ENCODE data around the gene SLIT3. TPM values are rescaled to one million over a fixed set of nuclear protein-coding genes. Genes with fewer than 3 reads are reported as not detected.

SLIT3 gene
- total RNA-seq, 1 experiment from 2014 or later: 0.10 TPM

- no peaks in the 10 kb centered on the region for H3K9me2 ChIP-seq (ENCODE audit: insufficient read depth)
- H3K79me2 ChIP-seq (ENCODE audit: insufficient read depth, low read length): no peaks in the 10 kb centered on the region
- DNase-seq (ENCODE audit: low read depth, low spot score) (no peak), ATAC-seq (no peak)
- ChIA-PET RAD21 (ENCODE audit: low non-redundant PET in 1 of 2, low total read pairs in 2 of 2, uncharacterized antibody in 2 of 2, unreplicated experiment in 2 of 2) (no interaction called here), CTCF (interaction anchor here (0.6 kb wide), 1 partner anchor 181 kb away, joined by 3 read pairs; no protein-coding TSS in a partner anchor), POLR2A (no interaction called here)
- peaks cover 15% of the 10 kb centered on the region; the same call in 1 of the 2 replicates for H3K27me3 ChIP-seq (ENCODE audit: insufficient read depth, low read length)
- no TSS peak for BruUV-seq (replicated peaks)
- no peak overlapping the region for H3K27ac ChIP-seq (ENCODE audit: low read depth, low read length)
- intact Hi-C loops (cut with micrococcal nuclease): loop anchor here (2.0 to 10.0 kb wide), 3 partner anchors 242 to 1271 kb away; no protein-coding TSS in a partner anchor
- H3K4me2 ChIP-seq (ENCODE audit: low read length): no peak overlapping the region
- no peaks in the 10 kb centered on the region for H3K36me3 ChIP-seq (ENCODE audit: control insufficient read depth in 1 of 2, insufficient read depth in 2 of 2, low read length in 2 of 2)
- H4K20me1 ChIP-seq (ENCODE audit: insufficient read depth): no peaks in the 10 kb centered on the region
- H3K9ac ChIP-seq (ENCODE audit: low read length): no peak overlapping the region
- TF ChIP-seq RAD21 (IDR thresholded peaks at IDR 0.05; ENCODE audit: low read depth) (peak; percentile 41), ZBTB33 (IDR thresholded peaks at IDR 0.05; ENCODE audit: extremely low read depth, insufficient replicate concordance, low read length) (no peak), CTCF (IDR thresholded peaks at IDR 0.05 in 2 of 3, conservative IDR thresholded peaks at IDR 0.05 in 1 of 3; ENCODE audit: borderline replicate concordance in 1 of 3, insufficient read depth in 1 of 3, low read depth in 2 of 3, low read length in 2 of 3) (peak in 2 of 3 experiments; percentile 12 to 13; a peak in 1 of 6 replicates)
- H3K9me3 ChIP-seq (ENCODE audit: control insufficient read depth in 1 of 2, insufficient read depth in 1 of 2, low read depth in 1 of 2, low read length in 2 of 2): no peaks in the 10 kb centered on the region
- no peaks in the 10 kb centered on the region for H3K4me1 ChIP-seq (ENCODE audit: control insufficient read depth in 1 of 2, insufficient read depth in 2 of 2, low read length in 2 of 2)
- H3K4me3 ChIP-seq (replicated peaks in 1 of 2; ENCODE audit: low read depth in 1 of 2, low read length in 2 of 2): no peak overlapping the region
- H2AFZ ChIP-seq (ENCODE audit: low read depth, low read length, poor library complexity, severe bottlenecking): no peak overlapping the region
Measured at GRCh38 chr5:168946363-168946762, 354.6 kb downstream of the SLIT3 start.

GRCh38 chr5:168944004-168944403 lies 356.9 kb downstream of the SLIT3 start:
- no peak for ATAC-seq

More at GRCh38 chr5:168944004-168944403, 356.9 kb downstream of the SLIT3 start:
- Histone ChIP-seq H4K20me1 (ENCODE audit: insufficient read depth) (no peaks in the 10 kb centered on the region), H3K4me2 (ENCODE audit: low read length) (no peak overlapping the region), H2AFZ (ENCODE audit: low read depth, low read length, poor library complexity, severe bottlenecking) (no peak overlapping the region), H3K9me3 (ENCODE audit: control insufficient read depth in 1 of 2, insufficient read depth in 1 of 2, low read depth in 1 of 2, low read length in 2 of 2) (no peaks in the 10 kb centered on the region), H3K4me1 (ENCODE audit: control insufficient read depth in 1 of 2, insufficient read depth in 2 of 2, low read length in 2 of 2) (no peaks in the 10 kb centered on the region), H3K9me2 (ENCODE audit: insufficient read depth) (no peaks in the 10 kb centered on the region), H3K36me3 (ENCODE audit: control insufficient read depth in 1 of 2, insufficient read depth in 2 of 2, low read length in 2 of 2) (no peaks in the 10 kb centered on the region), H3K27ac (ENCODE audit: low read depth, low read length) (no peak overlapping the region), H3K9ac (ENCODE audit: low read length) (no peak overlapping the region), H3K4me3 (replicated peaks in 1 of 2; ENCODE audit: low read depth in 1 of 2, low read length in 2 of 2) (no peak overlapping the region), H3K27me3 (ENCODE audit: insufficient read depth, low read length) (peaks cover 31% of the 10 kb centered on the region; the same call in 1 of the 2 replicates), H3K79me2 (ENCODE audit: insufficient read depth, low read length) (no peaks in the 10 kb centered on the region)
- CTCF ChIA-PET: no interaction called here
- intact Hi-C loops (cut with micrococcal nuclease): loop anchor here (10.0 kb wide), 1 partner anchor 239 kb away; no protein-coding TSS in a partner anchor
- POLR2A ChIA-PET: no interaction called here
- no peak for DNase-seq (ENCODE audit: low read depth, low spot score)
- no TSS peak for BruUV-seq (replicated peaks)
- TF ChIP-seq, protein P1, sequence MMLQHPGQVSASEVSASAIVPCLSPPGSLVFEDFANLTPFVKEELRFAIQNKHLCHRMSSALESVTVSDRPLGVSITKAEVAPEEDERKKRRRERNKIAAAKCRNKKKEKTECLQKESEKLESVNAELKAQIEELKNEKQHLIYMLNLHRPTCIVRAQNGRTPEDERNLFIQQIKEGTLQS (IDR thresholded peaks at IDR 0.05): no peak
- TF ChIP-seq POLR2A (IDR thresholded peaks at IDR 0.05; ENCODE audit: borderline replicate concordance, extremely low read depth, insufficient read depth, insufficient read length) (no peak), SIN3A (IDR thresholded peaks at IDR 0.05; ENCODE audit: low read depth) (no peak), EZH2phosphoT487 (IDR thresholded peaks at IDR 0.05; ENCODE audit: borderline replicate concordance) (no peak), SP1 (IDR thresholded peaks at IDR 0.05; ENCODE audit: low read depth) (no peak), EGR1 (IDR thresholded peaks at IDR 0.05; ENCODE audit: low read depth) (no peak), ELF1 (IDR thresholded peaks at IDR 0.05; ENCODE audit: borderline replicate concordance, low read depth) (no peak), CBX3 (IDR thresholded peaks at IDR 0.05; ENCODE audit: low read depth) (no peak), ZNF274 (IDR thresholded peaks at IDR 0.05; ENCODE audit: low read depth, low read length) (no peak), SRF (IDR thresholded peaks at IDR 0.05; ENCODE audit: low read depth) (no peak)
- TF ChIP-seq, protein P2, sequence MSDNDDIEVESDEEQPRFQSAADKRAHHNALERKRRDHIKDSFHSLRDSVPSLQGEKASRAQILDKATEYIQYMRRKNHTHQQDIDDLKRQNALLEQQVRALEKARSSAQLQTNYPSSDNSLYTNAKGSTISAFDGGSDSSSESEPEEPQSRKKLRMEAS (IDR thresholded peaks at IDR 0.05): no peak
- RAD21 ChIA-PET (ENCODE audit: low non-redundant PET in 1 of 2, low total read pairs in 2 of 2, uncharacterized antibody in 2 of 2, unreplicated experiment in 2 of 2): no interaction called here

Measured in HCT116 (cell line).